ENCODE results near the gene KCNG2. TPM values are rescaled to one million over a fixed set of nuclear protein-coding genes. Genes with fewer than 3 reads are reported as not detected.

KCNG2 gene
- total RNA-seq, 2 donors from 2014 or later, result not detected

DNA sequence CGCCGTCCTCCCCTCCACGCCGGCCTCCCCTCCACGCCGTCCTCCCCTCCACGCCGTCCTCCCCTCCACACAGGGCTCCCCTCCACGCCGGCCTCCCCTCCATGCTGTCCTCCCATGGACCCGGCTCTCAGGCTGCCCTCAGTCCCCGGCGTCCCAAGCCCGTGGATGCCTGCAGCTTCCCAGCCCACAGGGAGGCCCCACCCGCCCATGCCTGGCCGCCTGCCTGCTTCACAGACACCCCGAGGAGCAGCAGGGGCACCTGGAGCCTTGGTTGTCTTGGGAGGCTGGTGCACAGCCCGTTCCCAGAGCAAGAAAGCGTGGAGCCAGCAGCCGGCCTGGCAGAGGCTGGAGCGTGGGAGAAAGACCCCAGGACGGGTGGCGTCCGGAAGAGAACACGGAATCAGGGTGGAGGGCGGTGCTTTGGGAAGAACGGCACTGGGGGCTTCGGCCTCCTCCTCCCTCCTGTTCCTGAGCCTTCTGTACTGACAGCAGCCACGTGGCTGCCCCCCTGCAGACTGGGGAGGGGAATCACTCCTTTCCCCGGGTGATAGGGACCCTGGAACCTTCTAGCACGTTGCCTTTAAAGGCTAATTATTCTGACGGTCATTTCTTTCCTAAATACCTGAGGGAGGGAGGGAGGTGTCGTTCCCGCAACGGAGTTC is 26.2 kb upstream of the KCNG2 start:
- H3K9me3 ChIP-seq, result peaks cover 0 to 19% of the 10 kb centered on the region in 2 donors
- DNase-seq (ENCODE audit: low spot score), result no peak
- no peak overlapping the region for H3K27ac ChIP-seq
- no peaks in the 10 kb centered on the region for H3K27me3 ChIP-seq
- TF ChIP-seq, protein P1, sequence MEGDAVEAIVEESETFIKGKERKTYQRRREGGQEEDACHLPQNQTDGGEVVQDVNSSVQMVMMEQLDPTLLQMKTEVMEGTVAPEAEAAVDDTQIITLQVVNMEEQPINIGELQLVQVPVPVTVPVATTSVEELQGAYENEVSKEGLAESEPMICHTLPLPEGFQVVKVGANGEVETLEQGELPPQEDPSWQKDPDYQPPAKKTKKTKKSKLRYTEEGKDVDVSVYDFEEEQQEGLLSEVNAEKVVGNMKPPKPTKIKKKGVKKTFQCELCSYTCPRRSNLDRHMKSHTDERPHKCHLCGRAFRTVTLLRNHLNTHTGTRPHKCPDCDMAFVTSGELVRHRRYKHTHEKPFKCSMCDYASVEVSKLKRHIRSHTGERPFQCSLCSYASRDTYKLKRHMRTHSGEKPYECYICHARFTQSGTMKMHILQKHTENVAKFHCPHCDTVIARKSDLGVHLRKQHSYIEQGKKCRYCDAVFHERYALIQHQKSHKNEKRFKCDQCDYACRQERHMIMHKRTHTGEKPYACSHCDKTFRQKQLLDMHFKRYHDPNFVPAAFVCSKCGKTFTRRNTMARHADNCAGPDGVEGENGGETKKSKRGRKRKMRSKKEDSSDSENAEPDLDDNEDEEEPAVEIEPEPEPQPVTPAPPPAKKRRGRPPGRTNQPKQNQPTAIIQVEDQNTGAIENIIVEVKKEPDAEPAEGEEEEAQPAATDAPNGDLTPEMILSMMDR (IDR thresholded peaks at IDR 0.05), result no peak
- no peaks in the 10 kb centered on the region for H3K36me3 ChIP-seq
- no peaks in the 10 kb centered on the region for H3K4me1 ChIP-seq
- H3K4me3 ChIP-seq, result no peak overlapping the region

DNA sequence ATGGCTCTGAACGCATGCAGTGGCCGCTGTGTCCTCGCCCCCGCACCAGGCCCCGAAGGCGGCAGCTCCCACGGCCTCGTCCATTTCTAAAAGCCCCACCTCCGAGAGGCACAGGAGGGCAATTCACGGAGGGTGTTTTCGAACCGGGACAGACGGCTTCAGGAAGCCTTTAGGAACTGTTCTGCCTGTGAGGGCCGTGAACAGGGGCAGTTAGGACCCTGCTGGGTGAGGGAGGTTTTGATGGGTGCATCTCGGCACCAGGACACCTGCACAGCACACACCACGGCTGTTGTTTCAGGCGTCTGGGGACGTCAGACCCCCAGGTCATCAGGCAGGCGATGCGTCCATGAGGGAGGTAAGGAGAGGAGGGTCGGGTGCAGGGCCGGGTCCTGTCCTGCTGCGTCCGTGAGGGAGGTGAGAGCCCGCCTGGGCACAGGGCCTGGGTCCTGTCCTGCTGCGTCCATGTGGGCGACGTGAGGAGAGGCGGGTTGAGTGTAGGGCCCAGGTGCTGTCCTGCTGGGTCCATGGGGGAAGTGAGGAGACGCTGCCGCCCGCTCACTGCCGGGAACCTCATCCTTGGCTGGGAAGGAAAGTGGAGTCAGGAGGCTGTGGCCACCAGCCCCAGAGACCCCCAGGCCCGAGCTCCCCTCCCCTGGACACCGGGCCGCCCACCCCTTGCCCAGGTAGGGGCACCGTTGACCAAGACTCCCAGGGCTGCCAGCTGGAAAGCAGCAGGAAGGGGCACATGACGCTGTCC is 25.5 kb upstream of the KCNG2 start:
- Histone ChIP-seq H3K4me3 (no peak overlapping the region), H3K9me3 (peaks cover 0 to 17% of the 10 kb centered on the region in 2 donors), H3K36me3 (no peaks in the 10 kb centered on the region), H3K4me1 (no peaks in the 10 kb centered on the region), H3K27ac (no peak overlapping the region), H3K27me3 (no peaks in the 10 kb centered on the region)
- DNase-seq (ENCODE audit: low spot score), result no peak
- TF ChIP-seq, protein P1 (IDR thresholded peaks at IDR 0.05), result no peak

DNA sequence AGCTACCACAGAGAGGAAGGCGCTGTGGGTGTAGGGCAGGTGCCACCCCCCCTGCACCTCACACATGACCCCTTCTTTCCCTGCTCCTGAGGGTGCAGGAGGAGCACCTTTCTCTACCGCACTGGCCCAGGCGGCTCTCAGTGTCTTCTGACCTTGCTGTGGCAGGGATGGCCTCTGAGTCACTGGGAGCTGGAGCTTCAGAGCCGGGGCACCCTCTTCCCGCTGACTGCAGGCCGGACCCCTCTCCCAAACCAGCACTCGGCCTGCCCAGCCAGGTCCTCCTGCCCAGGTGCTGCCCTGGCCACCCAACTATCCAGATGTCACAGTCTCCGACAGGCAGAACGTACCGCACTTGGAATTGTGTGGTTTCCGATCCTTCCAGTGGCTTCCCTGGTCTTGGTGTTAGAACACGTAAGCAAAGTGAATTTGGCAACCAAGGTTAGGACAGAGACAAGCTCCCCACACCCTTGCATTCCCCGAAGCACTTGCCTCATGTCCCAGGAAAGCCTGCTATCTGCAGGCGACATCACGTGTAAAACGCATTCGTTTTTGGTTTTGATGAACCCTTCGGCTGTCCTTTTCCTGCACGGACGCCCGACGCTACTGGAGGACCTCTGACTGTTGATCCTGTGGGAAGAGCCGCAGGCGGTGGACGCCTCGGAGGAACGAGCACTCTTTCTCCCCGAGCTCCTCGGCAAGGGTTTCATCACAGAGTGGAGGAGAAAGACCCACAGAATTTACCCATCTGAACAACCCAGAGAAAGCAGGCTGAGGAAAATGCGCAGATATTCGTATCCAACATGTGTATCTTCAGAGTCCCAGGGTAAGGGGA is 24.7 kb upstream of the KCNG2 start:
- no peak for DNase-seq (ENCODE audit: low spot score)
- TF ChIP-seq, protein P1 (IDR thresholded peaks at IDR 0.05), result no peak
- Histone ChIP-seq H3K27me3 (no peaks in the 10 kb centered on the region), H3K9me3 (peaks cover 0 to 9% of the 10 kb centered on the region in 2 donors), H3K27ac (no peak overlapping the region), H3K4me1 (no peaks in the 10 kb centered on the region), H3K4me3 (no peak overlapping the region), H3K36me3 (no peaks in the 10 kb centered on the region)

DNA sequence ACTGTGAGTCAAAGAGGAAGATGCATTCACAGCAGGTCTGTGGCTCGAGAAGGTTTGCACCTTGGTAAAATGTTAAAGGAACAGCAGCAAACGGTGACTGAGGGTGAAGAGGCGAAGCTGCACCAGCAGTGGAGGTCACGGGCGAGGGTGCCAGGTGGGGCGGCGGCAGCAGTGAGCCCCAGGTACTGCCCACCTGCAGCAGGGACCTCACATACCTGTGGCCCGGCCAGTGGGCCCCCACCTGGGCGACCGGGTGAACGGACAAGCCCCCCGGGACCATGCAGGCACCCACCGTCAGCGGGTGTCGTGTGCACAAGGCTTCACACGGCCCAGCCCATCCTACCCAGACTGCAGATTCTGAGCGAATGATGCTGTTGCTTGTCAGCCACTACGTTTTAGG is 23.6 kb upstream of the KCNG2 start:
- no peaks in the 10 kb centered on the region for H3K27me3 ChIP-seq
- no peak overlapping the region for H3K27ac ChIP-seq
- DNase-seq (ENCODE audit: low spot score), result no peak
- no peak overlapping the region for H3K4me3 ChIP-seq
- peaks cover 0 to 6% of the 10 kb centered on the region in 2 donors for H3K9me3 ChIP-seq
- no peaks in the 10 kb centered on the region for H3K4me1 ChIP-seq
- no peaks in the 10 kb centered on the region for H3K36me3 ChIP-seq
- TF ChIP-seq, protein P1 (IDR thresholded peaks at IDR 0.05), result no peak

DNA sequence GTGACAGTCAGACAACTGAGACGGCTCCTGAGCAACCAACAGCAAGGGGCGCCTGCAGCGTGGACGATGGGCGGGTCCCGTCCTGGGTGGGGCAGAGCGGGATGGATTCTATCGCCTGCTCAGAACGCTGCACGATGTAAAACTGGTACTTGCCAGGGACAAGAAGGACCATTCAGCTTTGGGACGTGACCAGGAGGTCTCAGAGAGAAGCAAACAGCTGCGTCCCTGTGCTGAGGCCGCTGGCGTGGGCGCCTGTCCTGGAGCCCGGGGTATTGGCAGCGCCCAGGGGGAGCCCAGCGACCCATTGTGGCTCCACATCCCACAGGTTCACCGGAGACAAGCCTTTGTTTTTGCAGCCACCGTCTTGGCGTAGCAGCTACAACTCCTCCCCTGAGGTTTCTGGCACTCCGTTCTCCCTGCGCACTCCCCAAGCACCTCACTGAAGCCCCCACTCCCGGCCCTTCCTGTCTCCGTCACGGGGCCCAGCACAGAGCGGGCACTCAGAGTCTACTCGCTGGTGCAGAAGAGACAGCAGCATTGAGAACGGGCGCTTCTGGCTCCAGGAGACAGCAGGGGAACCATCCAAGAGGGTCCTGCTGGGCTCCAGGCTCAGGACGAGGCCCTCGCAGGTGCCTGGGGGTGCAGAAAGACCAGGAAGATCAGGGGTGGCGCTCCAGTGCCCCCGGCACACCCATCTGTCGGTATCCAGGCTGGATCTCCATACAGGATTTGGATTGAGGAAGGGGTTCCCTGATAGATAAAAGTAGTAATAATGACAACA is 22.1 kb upstream of the KCNG2 start:
- Histone ChIP-seq H3K4me1 (no peaks in the 10 kb centered on the region), H3K27ac (no peak overlapping the region), H3K27me3 (no peaks in the 10 kb centered on the region), H3K9me3 (no peaks in the 10 kb centered on the region), H3K4me3 (no peak overlapping the region), H3K36me3 (no peaks in the 10 kb centered on the region)
- no peak for DNase-seq (ENCODE audit: low spot score)
- TF ChIP-seq, protein P1 (IDR thresholded peaks at IDR 0.05), result no peak
